Left renal pelvis (tissue), 4 donors: ENCODE data around the gene BMERB1. TPM values are rescaled to one million over a fixed set of nuclear protein-coding genes. Genes with fewer than 3 reads are reported as not detected.
"Not testable (repeated sequence)": the region's sequence is repeated elsewhere in the genome, so short reads cannot be mapped to it uniquely, and the experiment has no call there.

Experiments
- DNase-seq, 4 donors: peaks; one replicate each; pipeline ENCODE4 v3.0.0-alpha.2; 2013; ENCODE audit warnings: low read depth in 4 of 4, low spot score in 3 of 4
- polyA plus RNA-seq, 4 donors: library from polyadenylated mRNA; unstranded; fragments of 120-200 nt; gene quantifications; one replicate each; pipeline ENCODE4 v1.2.1, GENCODE V29; 2013; ENCODE audit not compliant: insufficient read length in 4 of 4

Gene BMERB1
- polyA plus RNA-seq, 4 donors, result 37.0 to 47.9 (median 45.9) TPM

DNA sequence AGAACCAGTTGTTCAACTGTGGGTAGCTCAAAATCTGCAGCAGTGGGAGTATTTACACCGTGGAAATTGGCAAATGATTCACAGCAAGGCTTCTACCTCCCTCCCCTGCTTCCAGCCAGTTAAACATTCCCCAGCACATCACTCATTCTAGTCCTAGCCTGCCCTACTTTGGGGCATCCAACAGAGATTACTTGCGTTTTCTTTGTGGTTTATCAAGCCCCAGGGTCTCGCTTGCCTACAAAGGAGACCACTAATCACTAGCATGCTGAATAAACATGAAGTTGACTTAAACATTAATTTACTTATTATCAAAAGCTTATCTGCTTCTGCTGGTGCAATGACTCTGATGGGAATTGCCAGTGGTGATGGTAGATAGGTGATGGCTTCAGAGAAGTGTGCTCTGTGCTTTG lies 114.1 kb downstream of the BMERB1 start:
- no peak for DNase-seq

DNA sequence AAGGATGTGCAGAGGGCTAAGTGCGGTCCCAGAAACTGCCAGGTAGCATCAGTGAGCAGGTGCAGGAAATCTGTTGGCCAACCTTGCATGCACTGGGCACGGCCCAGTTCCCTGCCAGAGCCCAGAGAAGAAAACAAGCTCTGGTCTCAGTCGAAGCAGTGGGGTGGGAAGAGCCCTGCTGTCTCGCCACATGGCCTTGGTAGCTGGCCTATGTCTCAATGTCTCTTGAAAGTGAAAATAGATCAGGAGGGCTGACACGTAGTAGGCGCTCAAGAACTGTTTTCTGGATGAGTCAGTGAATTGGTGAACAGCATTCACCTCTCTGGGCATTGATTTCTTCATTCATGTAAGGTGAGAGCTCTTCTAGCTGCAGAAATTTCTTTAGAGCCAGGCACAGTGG lies 118.1 kb downstream of the BMERB1 start:
- DNase-seq, result no peak

GRCh38 chr16:15553313-15554088 lies 119.1 kb downstream of the BMERB1 start:
- DNase-seq, result no peak

GRCh38 chr16:15556130-15556529 lies 121.7 kb downstream of the BMERB1 start:
- DNase-seq, result no peak

DNA sequence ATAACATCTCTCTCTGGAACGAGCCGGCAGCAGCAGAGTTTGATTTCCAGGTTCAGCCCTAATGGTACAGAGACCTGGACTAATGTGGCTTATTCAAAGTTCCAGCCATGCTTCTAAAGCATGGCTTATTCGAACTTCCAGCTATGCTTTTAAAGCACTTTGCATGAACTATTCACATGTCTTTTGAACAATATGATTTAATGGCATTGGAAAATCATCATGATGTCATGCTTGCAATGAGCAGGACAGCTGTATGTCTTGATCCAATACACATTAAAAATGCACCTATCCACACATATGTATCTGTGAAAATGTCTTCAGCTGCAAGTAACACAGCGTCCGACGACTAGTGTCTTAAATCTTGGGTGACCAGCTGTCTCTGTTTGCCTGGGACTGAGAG lies 122.9 kb downstream of the BMERB1 start:
- DNase-seq, result no peak

DNA sequence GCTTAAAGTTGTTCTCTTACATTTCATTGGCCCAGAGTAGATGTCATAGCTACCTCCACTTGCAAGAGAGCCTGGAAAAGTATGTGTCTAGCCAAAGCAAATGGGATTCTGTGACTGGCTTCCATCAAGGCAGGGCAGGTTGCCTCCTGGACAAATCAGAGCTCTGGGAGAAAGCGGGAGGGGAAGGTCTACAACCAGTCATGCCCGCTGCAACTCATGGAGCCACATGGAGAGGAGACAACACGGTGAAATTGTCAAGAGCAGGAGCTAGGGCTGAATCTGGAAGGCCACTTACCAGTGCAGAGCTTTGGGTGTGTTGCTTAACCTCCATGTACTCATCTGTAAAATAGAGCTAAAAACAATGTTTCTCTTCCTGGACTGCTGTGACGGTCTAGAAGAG lies 124.8 kb downstream of the BMERB1 start:
- no peak for DNase-seq

DNA sequence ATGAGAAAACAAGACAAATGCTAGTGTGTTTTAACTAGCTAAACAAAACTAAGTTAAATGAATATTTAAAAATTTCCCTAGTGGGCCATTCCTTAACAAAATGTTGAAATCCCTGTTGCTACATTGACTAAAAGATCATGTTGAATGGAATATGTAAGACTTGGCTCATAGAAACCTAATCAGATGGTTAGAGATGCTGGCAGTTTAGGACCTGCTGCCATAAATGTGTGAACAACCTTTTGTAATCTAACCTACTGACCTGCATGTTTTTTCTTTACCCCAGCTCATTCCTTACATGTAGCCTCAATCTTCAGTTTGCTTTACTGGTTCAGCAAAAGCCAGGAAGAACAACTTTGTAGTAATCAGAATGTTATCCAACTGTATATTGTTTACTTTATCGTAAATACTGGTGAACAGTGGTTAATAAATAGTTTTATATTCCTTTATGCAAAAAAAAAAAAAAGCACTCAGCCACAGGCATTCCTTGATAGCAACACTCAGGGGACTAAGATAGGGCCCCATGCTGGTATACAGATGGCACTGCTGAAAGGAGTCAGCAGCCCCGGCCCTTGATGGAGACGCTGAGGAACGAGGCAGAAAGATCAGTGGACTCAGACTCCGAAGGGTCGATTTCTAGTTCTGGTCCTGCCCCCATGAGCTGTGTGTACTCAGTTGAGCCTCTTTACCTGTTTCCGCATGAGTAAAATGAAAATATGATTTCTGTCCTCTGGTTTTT lies 130.4 kb downstream of the BMERB1 start:
- no peak for DNase-seq

DNA sequence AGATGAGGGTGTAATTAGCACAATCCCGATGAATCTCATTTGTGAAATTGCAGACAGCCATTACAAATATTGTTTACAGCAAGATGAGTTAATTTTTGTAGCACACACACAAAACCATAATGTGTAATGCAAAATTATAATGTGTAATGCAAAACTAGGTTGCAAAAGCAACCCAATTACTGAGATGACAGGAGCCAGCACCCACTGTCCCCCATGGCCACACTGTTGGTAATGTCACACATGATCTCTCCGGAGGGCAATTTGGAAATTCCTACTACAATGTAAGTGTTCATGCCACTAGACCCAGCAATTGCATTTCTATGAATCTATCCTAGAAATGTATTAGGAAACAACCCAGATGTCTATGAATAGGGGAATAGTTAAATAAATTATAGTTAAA lies 131.7 kb downstream of the BMERB1 start:
- no peak for DNase-seq

GRCh38 chr16:15567823-15568222 lies 133.4 kb downstream of the BMERB1 start:
- DNase-seq, result no peak

DNA sequence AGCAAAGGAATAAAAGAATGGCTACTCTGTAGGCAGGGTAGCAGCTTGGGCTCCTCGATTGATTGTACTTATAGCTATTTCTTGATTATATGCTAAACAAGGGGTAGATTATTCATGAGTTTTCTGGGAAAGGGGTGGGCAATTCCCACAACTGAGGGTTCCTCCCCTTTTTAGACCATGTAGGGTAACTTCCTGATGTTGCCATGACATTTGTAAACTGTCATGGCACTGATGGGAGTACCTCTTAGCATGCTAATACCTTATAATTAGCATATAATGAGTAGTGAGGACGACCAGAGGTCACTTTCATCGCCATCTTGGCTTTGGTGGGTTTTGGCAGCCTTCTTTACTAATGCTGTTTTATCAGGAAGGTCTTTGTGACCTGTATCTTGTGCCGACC lies 136.3 kb downstream of the BMERB1 start:
- DNase-seq, result not testable (repeated sequence)

DNA sequence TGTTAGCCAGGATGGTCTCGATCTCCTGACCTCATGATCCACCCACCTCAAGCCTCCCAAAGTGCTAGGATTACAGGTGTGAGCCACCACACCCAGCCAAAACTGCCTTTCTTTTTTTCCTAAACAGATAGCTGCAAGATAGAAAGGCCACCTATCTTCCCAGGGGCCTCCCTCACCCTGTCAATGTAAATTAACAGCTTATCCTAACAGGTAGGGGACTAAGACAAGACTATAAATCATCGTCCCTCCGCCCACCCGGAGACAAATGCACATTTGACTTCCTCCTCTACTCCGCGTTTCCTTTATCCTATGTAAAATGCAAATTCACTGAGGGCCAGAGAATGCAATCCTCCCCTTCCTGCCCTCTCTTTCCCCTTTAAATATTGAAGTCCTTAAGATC lies 137.2 kb downstream of the BMERB1 start:
- DNase-seq, result no peak

DNA sequence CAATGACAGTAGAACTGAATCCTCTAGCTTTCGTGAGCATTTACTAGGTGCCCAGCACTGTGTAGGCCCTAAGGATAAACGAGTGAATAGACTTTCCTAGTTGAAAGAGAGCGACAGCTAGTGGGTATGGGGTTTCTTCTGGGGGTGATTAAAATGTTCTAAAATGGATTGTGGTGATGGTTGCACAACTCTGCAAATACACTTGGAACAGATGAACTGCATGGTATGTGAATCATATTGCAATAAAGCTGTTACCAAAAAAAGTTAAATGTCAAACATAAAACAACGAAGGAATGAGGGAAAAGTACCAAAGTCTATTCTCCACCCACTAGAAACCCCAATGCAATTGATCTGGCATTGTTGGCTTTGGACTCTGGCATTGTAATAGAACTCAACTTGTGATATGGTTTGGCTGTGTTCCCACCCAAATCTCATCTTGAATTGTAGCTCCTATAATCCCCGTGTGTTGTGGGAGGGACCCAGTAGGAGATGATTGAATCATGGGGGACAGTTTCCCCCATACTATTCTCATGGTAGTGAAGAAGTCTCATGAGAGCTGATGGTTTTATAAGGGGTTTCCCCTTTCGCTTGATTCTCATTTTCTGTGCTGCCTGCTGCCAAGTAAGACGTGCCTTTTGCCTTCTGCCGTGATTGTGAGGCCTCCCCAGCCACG lies 138.1 kb downstream of the BMERB1 start:
- DNase-seq, result no peak

DNA sequence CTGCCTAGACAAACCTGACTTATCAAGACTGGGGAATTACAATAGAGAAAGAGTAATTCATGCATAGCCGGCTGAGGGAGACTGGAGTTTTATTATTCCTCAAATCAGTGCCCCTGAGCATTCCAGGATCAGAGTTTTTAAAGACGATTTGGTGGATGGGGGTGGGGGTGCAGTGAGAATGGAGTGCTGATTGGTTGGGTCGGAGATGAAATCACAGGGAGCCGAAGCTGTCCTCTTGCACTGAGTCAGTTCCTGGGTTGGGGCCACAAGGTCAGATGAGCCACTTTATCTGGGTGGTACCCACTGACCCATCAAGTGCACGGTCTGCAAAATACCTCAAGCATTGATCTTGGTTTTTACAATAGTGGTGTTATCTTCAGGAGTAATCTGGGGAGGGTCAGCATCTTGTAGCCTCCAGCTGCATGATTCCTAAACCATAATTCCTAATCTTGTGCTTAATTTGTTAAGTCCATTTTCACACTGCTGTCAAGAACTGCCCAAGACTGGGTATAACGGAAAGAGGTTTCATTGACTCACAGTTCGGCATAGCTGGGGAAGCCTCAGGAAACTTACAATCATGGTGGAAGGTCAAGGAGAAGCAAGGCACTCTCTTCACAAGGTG lies 139.0 kb downstream of the BMERB1 start:
- no peak for DNase-seq

GRCh38 chr16:15573896-15574613 lies 139.7 kb downstream of the BMERB1 start:
- DNase-seq, result not testable (repeated sequence)

- DNase-seq, result no peak
Measured at GRCh38 chr16:15574614-15574948, 140.2 kb downstream of the BMERB1 start.

DNA sequence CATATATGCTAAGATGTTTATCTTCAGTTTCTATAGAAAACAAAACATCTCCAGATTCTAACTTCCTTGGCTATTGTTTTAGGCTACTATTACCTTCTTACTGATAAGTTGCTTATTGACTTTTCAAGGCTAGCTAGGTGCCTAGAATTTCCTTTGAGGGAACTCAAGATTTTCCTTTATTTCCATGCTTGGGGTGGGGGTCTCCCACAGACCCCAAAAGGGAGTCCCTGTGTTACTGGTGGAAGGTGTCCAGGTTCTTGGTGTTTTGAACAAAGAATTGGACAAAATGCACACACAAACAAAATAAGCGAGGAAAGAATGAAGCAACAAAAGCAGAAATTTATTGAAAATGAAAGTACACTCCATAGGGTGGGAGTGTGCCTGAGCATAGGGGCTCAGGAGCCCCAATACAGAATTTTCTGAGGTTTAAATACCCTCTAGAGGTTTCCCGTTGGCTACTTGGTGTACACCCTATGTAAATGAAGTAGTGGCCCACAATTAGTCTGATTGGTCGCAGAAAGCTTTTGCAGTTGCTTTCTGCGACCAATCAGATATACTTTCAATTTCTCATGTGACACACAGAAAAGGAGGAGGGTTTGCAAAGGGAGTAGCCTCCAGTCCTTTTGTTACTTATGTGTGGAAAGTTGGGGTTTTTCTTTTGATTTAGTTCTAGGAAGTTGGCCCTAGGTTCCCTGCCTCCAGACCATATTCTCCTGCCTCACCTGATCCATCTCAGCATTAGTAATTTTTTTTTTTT lies 141.1 kb downstream of the BMERB1 start:
- DNase-seq, result no peak

DNA sequence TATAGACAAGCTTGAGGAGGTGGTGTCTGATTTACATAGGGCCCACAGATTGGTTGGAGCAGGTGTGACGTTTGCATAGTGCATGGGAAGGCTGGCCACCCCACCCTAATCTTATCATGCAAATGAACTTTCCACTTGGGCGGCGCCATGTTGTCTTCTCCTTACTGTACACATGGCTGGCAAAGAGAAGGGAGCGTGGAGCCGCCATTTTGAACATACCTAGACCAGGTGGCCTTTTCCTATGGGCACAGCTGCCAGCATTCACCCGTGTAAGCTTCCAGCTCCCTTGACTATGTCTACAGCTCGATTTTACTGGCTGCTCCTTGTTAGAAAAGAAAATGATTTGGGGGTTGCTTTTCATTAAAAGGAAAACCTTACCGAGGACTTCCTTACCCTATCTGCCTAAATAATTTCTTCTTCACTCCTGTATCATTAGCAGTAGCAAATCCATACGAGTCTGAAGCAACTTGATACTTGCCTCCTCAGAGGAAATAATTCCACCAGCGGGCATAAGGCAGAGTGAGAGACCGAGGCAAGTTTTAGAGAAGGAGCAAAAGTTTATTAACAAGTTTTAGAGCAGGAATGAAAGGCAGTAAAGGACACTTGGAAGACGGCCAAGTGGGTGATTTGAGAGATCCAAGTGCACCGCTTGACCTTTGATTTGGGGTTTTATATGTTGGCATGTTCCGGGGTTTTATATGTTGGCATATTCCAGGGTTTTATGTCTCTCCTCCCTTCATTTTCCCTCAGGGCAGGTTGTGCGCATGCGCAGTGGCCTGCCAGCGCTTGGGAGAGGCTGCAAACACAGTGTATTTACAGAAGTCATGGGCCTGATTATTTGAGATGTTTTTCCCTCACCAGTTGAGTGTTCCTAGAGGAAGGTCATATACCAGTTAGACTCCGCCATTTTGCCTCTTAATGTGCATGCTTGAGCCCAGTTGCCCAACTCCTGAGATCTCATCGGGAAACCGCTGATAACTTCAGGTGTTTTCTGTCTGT lies 142.9 kb downstream of the BMERB1 start:
- DNase-seq, result no peak

DNA sequence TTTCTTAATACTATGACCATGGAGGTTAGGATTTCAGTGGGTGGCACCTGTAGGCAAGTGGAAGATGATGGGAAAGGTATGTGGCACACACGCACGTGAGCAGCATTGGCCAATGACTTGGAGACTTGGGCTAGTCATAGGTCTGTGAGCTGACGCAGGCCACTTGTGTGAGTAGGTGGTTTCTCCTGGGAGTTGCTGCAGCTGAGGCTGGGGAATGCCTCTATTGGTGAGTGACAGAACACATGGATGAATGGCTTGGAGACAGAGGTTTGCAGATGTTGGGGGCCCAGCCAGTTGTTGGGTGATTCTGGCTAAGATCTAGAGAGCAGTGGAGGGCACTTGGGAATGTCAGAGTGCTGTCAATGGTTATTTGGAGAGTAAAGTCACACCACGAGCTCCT lies 144.4 kb downstream of the BMERB1 start:
- no peak for DNase-seq
